Activated naive CD4-positive, alpha-beta T cell treated with anti-CD3 and anti-CD28 coated beads, Interleukin-2, amount 50 U/mL, for 24 hours (primary cell): Measurements from ENCODE around the gene PAMR1.

Source experiments
- H3K27ac Mint-ChIP-seq: one replicate; pipeline ENCODE4 v1.8.0; 2021; ENCODE audit warnings: mild to moderate bottlenecking, mixed read lengths
- H3K27me3 Mint-ChIP-seq: one replicate; pipeline ENCODE4 v1.8.0; 2021; ENCODE audit warnings: mixed read lengths
- H3K36me3 Mint-ChIP-seq: one replicate; pipeline ENCODE4 v1.8.0; 2021; ENCODE audit warnings: mixed read lengths
- H3K4me1 Mint-ChIP-seq: one replicate; pipeline ENCODE4 v1.8.0; 2021; ENCODE audit warnings: mixed read lengths
- H3K4me3 Mint-ChIP-seq: one replicate; pipeline ENCODE4 v1.8.0; 2021; ENCODE audit warnings: mild to moderate bottlenecking, mixed read lengths
- H3K9me3 Mint-ChIP-seq: one replicate; pipeline ENCODE4 v1.8.0; 2021; ENCODE audit warnings: mixed read lengths

PAMR1 gene

DNA sequence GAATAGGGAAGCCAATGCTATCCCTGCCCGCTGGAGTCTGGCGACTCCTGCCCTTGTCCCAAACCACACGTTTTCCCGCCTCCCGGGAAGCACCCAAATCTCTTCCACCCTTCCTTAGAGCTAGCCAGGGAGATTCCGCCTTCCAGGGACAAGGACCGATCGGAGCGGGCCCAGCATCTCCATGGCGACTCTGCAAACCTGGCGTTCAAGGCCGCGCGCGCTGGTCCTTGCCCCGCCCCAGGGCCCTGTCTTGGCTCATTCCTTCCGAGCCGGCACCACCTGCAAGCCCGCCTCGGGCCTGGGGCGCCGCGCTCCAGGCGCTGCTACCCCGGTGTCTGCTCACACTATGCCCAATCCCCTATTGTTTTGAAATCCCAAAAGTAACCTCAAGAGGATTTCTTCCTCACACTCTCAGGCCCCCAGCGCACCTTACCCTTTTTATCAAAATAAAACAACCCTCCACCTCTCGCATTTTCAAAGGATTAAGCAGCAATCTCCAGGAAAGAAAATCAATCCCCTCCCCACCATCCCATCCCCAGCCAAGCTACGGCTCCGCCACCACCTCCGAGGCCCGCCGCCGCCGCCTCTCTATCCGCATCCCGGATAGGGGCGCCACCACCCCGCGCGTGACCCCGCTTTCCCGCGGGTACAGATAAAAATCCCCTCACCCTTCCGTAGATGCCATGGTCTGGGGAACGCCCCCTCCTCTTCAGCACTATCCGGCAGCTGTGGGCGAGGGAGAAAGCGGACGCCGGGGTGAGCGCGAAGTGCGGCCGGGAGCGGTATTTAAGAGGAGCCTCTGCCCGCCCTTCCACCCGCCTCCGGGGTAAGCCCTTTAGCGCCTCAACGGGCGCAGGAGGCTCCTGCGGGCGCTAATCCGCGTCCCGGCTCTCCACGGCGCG, 106.9 kb downstream of the PAMR1 start:
- Mint-ChIP-seq H3K36me3 (no peaks in the 10 kb centered on the region), H3K4me3 (peak overlapping the region; percentile 81), H3K4me1 (peaks cover 16% of the 10 kb centered on the region), H3K9me3 (no peaks in the 10 kb centered on the region), H3K27me3 (peaks cover 58% of the 10 kb centered on the region), H3K27ac (peak overlapping the region; percentile 62)

DNA sequence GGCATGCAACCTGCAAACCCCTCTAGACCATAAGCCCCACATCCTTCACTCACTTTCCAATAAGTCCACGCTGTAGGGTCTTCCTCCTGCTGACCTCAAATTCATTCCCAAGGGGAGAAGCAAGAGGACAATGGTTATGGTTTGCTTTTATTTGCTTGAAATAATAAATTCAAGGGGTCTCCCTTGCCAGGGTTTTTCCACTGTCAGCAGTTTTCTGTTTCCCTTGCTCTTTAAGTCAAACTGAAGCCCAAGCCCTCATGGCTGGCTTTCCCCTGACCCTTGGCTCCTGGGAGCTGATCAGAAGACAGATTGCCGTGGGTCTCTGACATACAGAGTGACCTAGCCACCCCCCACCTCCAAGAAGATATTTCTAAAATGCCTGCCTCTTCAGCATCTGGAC, 109.9 kb downstream of the PAMR1 start:
- Mint-ChIP-seq H3K9me3 (no peaks in the 10 kb centered on the region), H3K4me1 (peaks cover 9% of the 10 kb centered on the region)

DNA sequence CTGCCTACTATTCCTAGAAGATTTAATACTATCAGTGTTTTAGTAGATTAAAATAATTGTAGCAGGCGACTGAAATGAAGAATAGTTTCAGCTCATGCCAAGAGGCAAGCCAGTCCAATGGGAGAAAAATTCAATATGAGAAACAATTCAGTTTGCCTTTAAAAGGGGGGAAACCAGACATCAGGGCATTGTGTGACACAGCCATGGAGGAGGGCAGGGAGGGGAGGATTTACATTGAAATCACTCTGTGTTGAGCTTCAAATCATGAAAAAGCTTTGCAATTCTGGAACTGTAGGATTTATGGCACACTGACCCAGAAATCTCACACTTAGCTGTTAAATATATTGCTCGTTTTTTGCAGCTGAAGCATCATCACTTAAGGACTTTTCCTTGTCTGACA, 110.6 kb downstream of the PAMR1 start:
- Mint-ChIP-seq H3K4me3 (no peak overlapping the region), H3K36me3 (no peaks in the 10 kb centered on the region), H3K9me3 (no peaks in the 10 kb centered on the region), H3K27me3 (peaks cover 30% of the 10 kb centered on the region), H3K4me1 (peaks cover 5% of the 10 kb centered on the region), H3K27ac (no peak overlapping the region)

More for the DNA sequence above, 109.9 kb downstream of the PAMR1 start:
- Mint-ChIP-seq H3K27ac (no peak overlapping the region), H3K27me3 (peaks cover 34% of the 10 kb centered on the region), H3K36me3 (no peaks in the 10 kb centered on the region), H3K4me3 (no peak overlapping the region)

DNA sequence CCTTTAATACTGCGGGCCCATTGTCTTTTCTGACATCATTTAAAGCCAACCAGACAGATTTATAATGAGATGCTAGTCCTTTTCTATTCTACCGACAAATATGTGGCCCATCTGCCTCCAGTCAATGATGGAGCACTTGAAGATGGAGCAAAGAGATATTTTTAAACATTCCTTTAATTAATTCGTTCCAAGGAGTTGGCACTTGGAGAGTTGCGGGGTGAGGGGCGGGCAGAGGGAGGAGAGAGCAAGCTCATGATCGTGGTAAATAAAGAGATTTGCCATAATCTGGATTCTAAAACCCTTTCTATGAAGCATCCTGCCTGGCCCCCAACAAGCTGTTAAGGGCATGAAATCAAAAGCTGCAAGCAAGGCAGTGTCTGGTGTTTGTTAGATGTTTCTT, 111.1 kb downstream of the PAMR1 start:
- no peaks in the 10 kb centered on the region for H3K36me3 Mint-ChIP-seq
- no peak overlapping the region for H3K4me3 Mint-ChIP-seq
- H3K27me3 Mint-ChIP-seq = peaks cover 29% of the 10 kb centered on the region
- H3K27ac Mint-ChIP-seq = no peak overlapping the region
- H3K9me3 Mint-ChIP-seq = no peaks in the 10 kb centered on the region
- H3K4me1 Mint-ChIP-seq = peaks cover 5% of the 10 kb centered on the region

DNA sequence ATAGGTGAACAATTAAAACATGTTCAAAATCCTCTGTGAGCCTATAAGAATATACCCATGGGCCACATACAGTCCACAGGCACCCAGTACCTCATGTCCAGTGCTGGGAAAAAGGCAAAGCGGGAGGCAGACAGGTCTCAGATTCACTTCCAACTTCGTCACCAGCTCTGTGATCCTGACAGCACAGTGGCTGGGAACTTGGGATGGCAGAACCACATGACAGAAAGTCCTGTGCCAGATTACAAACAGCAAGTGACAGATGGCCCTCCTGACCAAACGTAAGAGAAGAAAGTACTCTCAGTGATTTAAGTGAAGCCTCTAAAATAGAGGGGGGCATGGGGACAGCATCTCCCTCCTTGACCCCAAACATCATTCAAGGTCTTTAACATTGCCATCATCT, 111.8 kb downstream of the PAMR1 start:
- peaks cover 4% of the 10 kb centered on the region for H3K4me1 Mint-ChIP-seq

DNA sequence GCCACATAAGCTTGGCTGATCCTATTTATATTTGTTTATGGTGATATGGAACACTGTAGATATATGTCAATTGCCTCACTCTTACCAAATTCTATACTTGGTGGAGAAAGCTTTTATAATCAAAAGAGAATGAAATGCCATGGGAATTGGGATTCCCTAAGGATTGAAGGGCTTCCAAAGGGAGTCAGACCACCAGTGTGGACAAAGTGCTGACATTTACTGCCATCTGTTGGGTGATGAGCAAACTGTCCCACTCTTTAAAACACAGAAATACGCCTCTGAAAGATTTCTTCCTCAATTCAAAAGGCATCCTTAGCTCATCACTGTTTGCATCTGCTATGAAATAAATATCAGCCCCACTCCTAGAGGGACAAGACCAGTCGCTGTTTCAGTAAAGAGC, 113.1 kb downstream of the PAMR1 start:
- Mint-ChIP-seq H3K4me1 (no peaks in the 10 kb centered on the region), H3K27me3 (peaks cover 18% of the 10 kb centered on the region), H3K4me3 (no peak overlapping the region)

More for the DNA sequence above, 111.8 kb downstream of the PAMR1 start:
- no peak overlapping the region for H3K4me3 Mint-ChIP-seq
- peaks cover 28% of the 10 kb centered on the region for H3K27me3 Mint-ChIP-seq
- no peak overlapping the region for H3K27ac Mint-ChIP-seq
- H3K36me3 Mint-ChIP-seq = no peaks in the 10 kb centered on the region
- H3K9me3 Mint-ChIP-seq = no peaks in the 10 kb centered on the region

DNA sequence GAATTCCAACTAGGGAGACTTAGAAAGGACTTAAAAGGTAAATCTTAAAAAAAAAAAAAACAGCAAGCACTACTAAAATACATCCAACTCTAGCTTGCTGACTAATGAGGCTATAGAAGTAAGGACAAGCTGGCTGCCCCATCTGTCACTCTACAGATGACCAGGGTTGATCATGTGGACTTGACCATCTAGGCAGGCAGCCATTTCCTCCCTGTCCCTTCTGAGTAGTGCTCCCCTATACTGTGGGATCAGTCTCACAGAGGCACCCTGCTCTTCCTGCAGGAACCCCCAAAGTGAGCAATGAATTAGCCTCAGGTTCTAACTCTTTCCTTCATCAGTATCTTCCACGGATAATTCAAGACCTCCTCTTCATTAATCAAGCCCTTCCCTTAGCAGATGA, 118.4 kb downstream of the PAMR1 start:
- H3K4me1 Mint-ChIP-seq = no peaks in the 10 kb centered on the region
- H3K27ac Mint-ChIP-seq = no peak overlapping the region
- peaks cover 5% of the 10 kb centered on the region for H3K27me3 Mint-ChIP-seq
- no peaks in the 10 kb centered on the region for H3K9me3 Mint-ChIP-seq
- H3K36me3 Mint-ChIP-seq = no peaks in the 10 kb centered on the region
- no peak overlapping the region for H3K4me3 Mint-ChIP-seq

More for the DNA sequence above, 113.1 kb downstream of the PAMR1 start:
- Mint-ChIP-seq H3K36me3 (no peaks in the 10 kb centered on the region), H3K9me3 (no peaks in the 10 kb centered on the region), H3K27ac (no peak overlapping the region)

DNA sequence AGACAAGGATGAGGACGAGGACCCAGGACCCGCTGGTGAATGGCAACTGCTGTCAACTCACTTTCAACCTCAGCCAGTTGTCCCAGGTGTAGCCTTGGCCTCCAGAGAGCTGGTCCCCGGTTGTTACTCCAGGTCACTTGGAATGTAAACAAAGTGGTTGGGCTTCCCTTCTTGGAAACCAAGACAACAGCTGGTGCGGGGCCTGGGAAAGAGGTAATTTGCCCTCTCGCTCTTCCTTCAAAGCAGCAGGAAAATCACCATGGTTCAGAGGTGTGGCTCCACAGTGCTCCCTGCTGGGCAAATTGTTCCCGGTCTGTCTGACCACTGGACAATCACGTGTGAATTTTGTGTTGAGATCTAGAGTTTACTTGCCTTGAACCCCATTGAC, 121.0 kb downstream of the PAMR1 start:
- Mint-ChIP-seq H3K4me1 (no peaks in the 10 kb centered on the region), H3K9me3 (no peaks in the 10 kb centered on the region), H3K36me3 (no peaks in the 10 kb centered on the region), H3K27me3 (peaks cover 1% of the 10 kb centered on the region), H3K27ac (no peak overlapping the region), H3K4me3 (no peak overlapping the region)

DNA sequence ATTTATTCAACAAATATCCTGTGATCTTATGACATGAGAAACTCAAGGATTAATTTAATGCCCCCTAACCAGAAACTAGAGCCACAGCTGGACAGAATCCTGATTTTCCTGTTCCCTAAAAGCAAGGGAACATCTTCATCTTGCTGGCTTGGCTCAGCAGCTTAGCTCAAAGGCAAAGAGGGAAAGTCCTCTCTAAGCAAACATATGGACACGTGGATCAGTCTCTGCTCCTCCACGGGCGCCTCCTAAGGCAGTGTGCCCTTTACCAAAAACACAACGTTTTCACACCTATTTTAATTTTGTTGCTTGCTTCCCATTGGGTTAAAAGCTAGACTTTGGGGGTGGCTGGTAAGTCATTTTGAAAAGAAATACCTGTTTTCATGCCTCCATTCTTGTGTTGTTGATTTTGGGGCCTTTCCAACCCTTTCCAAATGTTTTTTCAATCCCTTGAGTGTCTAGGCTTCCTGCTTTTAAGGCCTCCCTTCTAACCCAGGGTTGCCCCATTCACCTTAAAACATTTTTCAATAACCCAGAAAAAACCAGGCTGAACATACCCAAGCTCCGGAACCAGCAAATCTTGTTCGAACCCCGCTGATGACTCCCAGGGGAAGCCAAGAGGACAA, 121.5 kb downstream of the PAMR1 start:
- H3K4me1 Mint-ChIP-seq = no peaks in the 10 kb centered on the region
- H3K27me3 Mint-ChIP-seq = peaks cover 1% of the 10 kb centered on the region
- H3K4me3 Mint-ChIP-seq = no peak overlapping the region
- no peak overlapping the region for H3K27ac Mint-ChIP-seq
- H3K36me3 Mint-ChIP-seq = no peaks in the 10 kb centered on the region
- H3K9me3 Mint-ChIP-seq = no peaks in the 10 kb centered on the region

DNA sequence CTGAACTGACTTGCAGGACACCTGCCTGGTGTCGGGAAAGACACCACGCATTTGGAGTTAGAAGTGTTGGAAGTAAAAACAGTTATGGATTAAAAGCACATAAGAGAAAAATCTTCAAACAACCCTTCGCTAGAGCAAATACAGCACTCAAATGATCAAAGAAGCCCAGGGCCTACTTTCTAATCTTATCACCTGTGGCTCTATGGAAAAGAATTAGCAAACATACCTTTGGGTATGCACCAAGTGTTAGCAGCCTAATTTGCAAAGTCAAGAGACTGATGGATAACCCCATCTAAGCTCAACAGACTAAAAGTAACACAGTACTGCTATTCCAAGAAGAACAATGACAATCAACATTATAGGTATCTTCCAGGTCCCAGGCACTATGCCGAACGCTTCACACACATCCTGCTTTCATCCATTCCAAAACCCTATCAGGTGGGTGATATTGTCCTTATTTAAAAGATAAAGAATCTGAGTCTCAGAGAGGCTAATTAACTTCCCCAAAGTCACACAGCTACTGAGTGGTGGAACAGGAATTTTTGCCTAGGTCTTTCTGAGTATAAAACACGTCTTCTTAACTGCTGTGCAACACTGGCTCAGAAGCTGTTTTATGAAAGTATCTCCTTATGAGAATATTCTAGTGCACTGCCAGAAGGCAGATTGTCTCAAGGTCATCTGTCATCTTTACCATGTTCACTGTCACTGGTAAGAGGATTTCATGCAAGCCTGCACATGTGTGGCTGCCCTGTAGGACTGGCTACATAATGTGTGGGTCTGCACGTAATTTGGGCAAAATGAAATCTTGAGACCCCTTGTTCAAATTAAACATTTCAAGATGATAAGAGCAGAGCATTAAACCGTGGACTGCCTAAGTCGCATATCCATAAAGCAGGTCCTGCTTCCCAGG, 122.4 kb downstream of the PAMR1 start:
- Mint-ChIP-seq H3K36me3 (no peaks in the 10 kb centered on the region), H3K27ac (no peak overlapping the region), H3K4me3 (no peak overlapping the region), H3K4me1 (no peaks in the 10 kb centered on the region), H3K27me3 (peaks cover 1% of the 10 kb centered on the region), H3K9me3 (no peaks in the 10 kb centered on the region)

DNA sequence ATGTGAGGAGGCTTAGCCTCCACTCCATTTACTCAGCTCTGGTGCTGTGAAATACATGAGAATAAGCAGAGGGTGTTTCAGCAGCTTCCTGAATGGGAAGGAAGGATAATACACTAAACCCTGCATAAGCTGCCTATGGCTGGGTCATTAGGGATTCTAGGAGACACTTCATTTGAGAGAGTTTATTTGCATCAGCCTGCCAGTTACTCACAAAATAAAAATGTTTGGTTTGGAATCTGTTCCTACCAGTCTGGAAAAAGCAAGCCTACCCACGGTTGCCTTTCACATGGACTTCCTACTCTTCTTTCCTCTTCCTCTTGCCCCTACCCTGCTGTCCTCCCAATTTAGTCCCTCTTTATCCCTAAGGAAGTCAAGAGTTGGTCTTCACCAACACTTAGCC, 126.5 kb downstream of the PAMR1 start:
- H3K4me1 Mint-ChIP-seq = peaks cover 8% of the 10 kb centered on the region

DNA sequence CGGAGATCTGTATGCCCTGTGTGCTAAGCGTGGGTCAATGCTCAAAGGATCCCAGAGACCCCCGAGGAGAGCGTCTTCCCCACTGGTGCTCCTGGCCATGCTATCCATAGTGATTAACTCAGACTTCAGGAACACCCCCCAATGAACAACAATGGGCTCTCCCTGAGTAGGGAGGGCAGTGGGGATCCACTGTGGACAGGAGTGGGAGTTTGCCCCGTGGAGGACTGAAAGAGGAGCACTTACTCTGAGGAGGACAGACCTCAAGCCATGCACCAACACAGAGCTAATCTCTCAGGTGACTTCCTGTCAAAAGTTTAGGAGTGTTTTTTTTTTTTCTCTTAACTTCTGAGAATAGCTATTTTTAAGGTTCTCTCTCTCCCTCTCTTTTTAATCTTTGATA, 130.5 kb downstream of the PAMR1 start:
- H3K9me3 Mint-ChIP-seq = no peaks in the 10 kb centered on the region
- no peak overlapping the region for H3K27ac Mint-ChIP-seq

More for the DNA sequence above, 126.5 kb downstream of the PAMR1 start:
- H3K36me3 Mint-ChIP-seq = no peaks in the 10 kb centered on the region
- H3K4me3 Mint-ChIP-seq = no peak overlapping the region
- H3K9me3 Mint-ChIP-seq = no peaks in the 10 kb centered on the region
- no peak overlapping the region for H3K27ac Mint-ChIP-seq
- H3K27me3 Mint-ChIP-seq = peaks cover 1% of the 10 kb centered on the region

DNA sequence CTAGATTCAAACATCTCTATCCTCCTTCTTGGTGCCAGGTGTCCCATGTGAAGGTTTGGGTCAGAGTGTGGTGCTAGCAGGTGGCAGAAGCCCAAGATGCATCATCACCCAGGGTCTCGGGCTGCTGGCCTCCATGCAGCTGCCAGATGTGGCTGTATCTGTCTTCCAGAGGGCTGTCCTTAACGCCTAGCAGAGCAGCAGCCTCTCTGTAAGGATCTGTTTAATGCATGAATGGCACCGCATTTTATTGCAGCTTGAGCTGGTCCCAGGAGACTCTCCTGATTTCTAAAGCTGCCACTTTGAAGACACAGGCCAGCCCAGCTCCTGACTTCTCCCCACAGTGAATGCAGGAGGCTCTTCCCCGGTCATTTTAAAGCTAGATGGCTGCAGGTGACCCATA, 132.3 kb downstream of the PAMR1 start:
- Mint-ChIP-seq H3K4me3 (no peak overlapping the region), H3K4me1 (peaks cover 38% of the 10 kb centered on the region), H3K9me3 (no peaks in the 10 kb centered on the region), H3K27me3 (peaks cover 1% of the 10 kb centered on the region), H3K36me3 (no peaks in the 10 kb centered on the region), H3K27ac (no peak overlapping the region)

More for the DNA sequence above, 130.5 kb downstream of the PAMR1 start:
- Mint-ChIP-seq H3K27me3 (peaks cover 1% of the 10 kb centered on the region), H3K4me1 (peaks cover 35% of the 10 kb centered on the region), H3K36me3 (no peaks in the 10 kb centered on the region), H3K4me3 (no peak overlapping the region)

DNA sequence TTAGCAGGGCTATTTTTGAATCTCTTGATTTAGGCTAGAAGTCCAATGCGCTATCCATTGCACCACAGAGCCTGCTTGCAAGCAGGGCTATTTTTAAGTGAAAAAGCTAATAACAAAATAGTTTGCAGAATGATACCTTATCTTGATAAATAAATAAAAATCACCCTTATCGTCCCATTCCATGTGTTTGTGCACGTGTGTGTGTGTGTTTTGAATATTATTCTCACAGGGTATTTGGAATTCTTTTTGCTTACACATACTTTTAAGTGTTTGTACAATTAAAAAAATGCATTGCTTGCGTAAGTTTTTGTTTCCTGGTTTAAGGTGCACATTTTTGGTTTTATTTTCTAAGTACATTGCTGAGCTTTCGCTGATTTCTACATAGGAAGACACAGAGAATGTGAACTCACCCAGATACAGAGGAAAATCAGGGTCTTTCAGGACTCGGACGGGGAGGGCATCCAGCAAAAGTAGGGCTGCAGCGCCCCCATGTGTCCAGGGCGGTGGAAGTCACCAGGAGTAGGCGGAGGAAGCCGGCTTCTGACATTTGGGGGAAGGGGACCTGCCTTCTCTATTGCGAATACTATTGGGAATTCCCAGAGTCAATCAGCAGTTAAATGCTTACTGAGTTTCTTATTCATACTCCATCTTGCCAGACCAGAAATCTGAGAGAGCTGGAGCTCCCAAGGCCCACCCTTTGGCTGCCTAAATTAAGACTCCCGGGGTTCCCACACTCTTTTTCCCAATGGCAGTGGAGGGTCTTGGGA, 133.3 kb downstream of the PAMR1 start:
- no peaks in the 10 kb centered on the region for H3K27me3 Mint-ChIP-seq
- no peaks in the 10 kb centered on the region for H3K9me3 Mint-ChIP-seq
- peaks cover 47% of the 10 kb centered on the region for H3K4me1 Mint-ChIP-seq
- peak overlapping the region; percentile 73 for H3K4me3 Mint-ChIP-seq
- no peaks in the 10 kb centered on the region for H3K36me3 Mint-ChIP-seq
- H3K27ac Mint-ChIP-seq = peak overlapping the region; percentile 84
